ENCODE results near the gene CNTNAP2. TPM values are rescaled to one million over a fixed set of nuclear protein-coding genes. Genes with fewer than 3 reads are reported as not detected.

CNTNAP2 gene
- total RNA-seq, 1 donor, result 1.0 TPM

GRCh38 chr7:147658392-147658967, 1541.9 kb downstream of the CNTNAP2 start:
- Histone ChIP-seq H3K4me3 (ENCODE audit: low read length) (no peak overlapping the region), H3K27me3 (ENCODE audit: insufficient read depth, low read length) (no peaks in the 10 kb centered on the region), H3K9me3 (ENCODE audit: low read depth, low read length) (peaks cover 4% of the 10 kb centered on the region), H3K4me1 (ENCODE audit: insufficient read depth, low read length) (no peaks in the 10 kb centered on the region)

DNA sequence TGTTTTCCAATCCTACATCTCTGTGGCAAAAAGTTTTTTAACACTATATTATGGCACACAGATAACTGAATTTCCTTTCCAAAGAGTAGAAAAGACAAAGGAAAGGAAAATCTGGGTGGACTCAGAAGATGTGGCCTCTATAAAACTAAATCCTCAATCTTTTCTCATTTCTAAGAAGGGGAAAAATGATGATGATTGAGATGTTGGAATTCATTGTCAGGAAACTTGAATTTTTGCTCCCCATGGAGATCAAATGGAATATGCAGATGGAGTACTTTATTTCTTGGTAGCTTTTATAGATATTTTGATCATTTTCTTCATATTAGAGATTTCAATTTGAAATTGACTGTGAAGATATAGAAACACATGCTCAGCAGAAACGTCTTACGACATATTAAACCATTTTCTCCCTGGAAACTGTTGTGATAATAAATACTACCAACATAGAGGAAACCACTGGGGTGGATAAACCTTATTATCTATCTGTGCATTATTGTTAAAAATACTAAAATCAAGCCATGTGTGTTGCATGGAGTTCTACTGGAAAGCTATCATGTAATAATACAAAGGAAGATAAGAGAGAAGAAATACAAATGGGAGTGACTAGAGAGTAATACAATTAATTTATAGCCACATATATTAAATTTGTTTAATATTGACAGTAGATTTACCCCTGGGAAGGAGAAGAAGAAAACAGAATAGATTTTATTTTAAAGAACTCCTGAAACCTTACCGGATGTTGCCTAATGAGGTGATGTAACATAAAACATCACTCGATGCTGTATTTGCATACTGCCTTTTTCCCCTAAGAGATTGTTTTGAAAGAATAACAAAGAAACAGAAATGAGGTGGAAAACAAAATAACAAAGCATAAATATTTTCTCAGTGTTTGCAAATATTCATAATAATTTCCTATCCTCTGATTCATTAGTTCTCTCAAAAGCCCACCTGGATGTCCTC, 1542.7 kb downstream of the CNTNAP2 start:
- H3K9me3 ChIP-seq (ENCODE audit: low read depth, low read length), result peaks cover 4% of the 10 kb centered on the region
- no peaks in the 10 kb centered on the region for H3K27me3 ChIP-seq (ENCODE audit: insufficient read depth, low read length)
- no peaks in the 10 kb centered on the region for H3K4me1 ChIP-seq (ENCODE audit: insufficient read depth, low read length)
- no peak overlapping the region for H3K4me3 ChIP-seq (ENCODE audit: low read length)

- H3K27me3 ChIP-seq (ENCODE audit: insufficient read depth, low read length), result no peaks in the 10 kb centered on the region
- H3K9me3 ChIP-seq (ENCODE audit: low read depth, low read length), result no peaks in the 10 kb centered on the region
- no peaks in the 10 kb centered on the region for H3K4me1 ChIP-seq (ENCODE audit: insufficient read depth, low read length)
- H3K4me3 ChIP-seq (ENCODE audit: low read length), result no peak overlapping the region
These were observed 1547.9 kb downstream of the CNTNAP2 start for GRCh38 chr7:147664541-147664940.

GRCh38 chr7:147670759-147671158, 1554.2 kb downstream of the CNTNAP2 start:
- H3K9me3 ChIP-seq (ENCODE audit: low read depth, low read length), result no peaks in the 10 kb centered on the region

GRCh38 chr7:147674705-147675104, 1558.1 kb downstream of the CNTNAP2 start:
- Histone ChIP-seq H3K27me3 (ENCODE audit: insufficient read depth, low read length) (no peaks in the 10 kb centered on the region), H3K9me3 (ENCODE audit: low read depth, low read length) (no peaks in the 10 kb centered on the region), H3K4me3 (ENCODE audit: low read length) (no peak overlapping the region), H3K4me1 (ENCODE audit: insufficient read depth, low read length) (no peaks in the 10 kb centered on the region)

More at GRCh38 chr7:147670759-147671158, 1554.2 kb downstream of the CNTNAP2 start:
- H3K27me3 ChIP-seq (ENCODE audit: insufficient read depth, low read length), result no peaks in the 10 kb centered on the region
- H3K4me3 ChIP-seq (ENCODE audit: low read length), result no peak overlapping the region
- H3K4me1 ChIP-seq (ENCODE audit: insufficient read depth, low read length), result no peaks in the 10 kb centered on the region

GRCh38 chr7:147678943-147679342, 1562.3 kb downstream of the CNTNAP2 start:
- H3K27me3 ChIP-seq (ENCODE audit: insufficient read depth, low read length), result no peaks in the 10 kb centered on the region
- H3K4me3 ChIP-seq (ENCODE audit: low read length), result no peak overlapping the region
- H3K4me1 ChIP-seq (ENCODE audit: insufficient read depth, low read length), result no peaks in the 10 kb centered on the region
- no peaks in the 10 kb centered on the region for H3K9me3 ChIP-seq (ENCODE audit: low read depth, low read length)

- H3K9me3 ChIP-seq (ENCODE audit: low read depth, low read length), result no peaks in the 10 kb centered on the region
- H3K4me1 ChIP-seq (ENCODE audit: insufficient read depth, low read length), result no peaks in the 10 kb centered on the region
- no peaks in the 10 kb centered on the region for H3K27me3 ChIP-seq (ENCODE audit: insufficient read depth, low read length)
- no peak overlapping the region for H3K4me3 ChIP-seq (ENCODE audit: low read length)
These were observed 1564.9 kb downstream of the CNTNAP2 start for GRCh38 chr7:147681530-147681929.

- Histone ChIP-seq H3K4me3 (ENCODE audit: low read length) (no peak overlapping the region), H3K4me1 (ENCODE audit: insufficient read depth, low read length) (no peaks in the 10 kb centered on the region), H3K27me3 (ENCODE audit: insufficient read depth, low read length) (no peaks in the 10 kb centered on the region), H3K9me3 (ENCODE audit: low read depth, low read length) (no peaks in the 10 kb centered on the region)
These were observed 1584.1 kb downstream of the CNTNAP2 start for GRCh38 chr7:147700702-147701101.

DNA sequence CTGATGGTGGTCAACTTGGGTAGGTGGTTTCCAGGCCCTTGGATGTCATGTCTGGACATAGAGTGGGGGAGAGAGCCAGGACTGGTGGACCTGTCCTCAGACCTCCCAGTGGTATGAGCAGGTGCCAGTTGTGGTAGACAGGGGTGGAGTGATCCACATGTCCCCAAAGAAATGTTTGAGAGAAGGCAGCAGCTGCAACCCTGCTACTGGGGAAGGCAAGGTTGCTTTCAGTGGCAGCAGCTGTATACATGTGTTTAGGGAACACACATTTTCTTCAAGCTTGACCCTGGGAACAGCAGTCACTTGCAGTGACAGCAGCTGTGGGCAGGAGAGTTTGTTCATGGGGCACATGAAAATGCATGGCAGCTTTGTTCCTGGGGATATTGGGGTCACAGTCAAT, 1591.3 kb downstream of the CNTNAP2 start:
- Histone ChIP-seq H3K9me3 (ENCODE audit: low read depth, low read length) (peaks cover 15% of the 10 kb centered on the region), H3K4me1 (ENCODE audit: insufficient read depth, low read length) (no peaks in the 10 kb centered on the region), H3K27me3 (ENCODE audit: insufficient read depth, low read length) (no peaks in the 10 kb centered on the region), H3K4me3 (ENCODE audit: low read length) (no peak overlapping the region)

- Histone ChIP-seq H3K9me3 (ENCODE audit: low read depth, low read length) (peaks cover 15% of the 10 kb centered on the region), H3K4me3 (ENCODE audit: low read length) (no peak overlapping the region), H3K27me3 (ENCODE audit: insufficient read depth, low read length) (no peaks in the 10 kb centered on the region), H3K4me1 (ENCODE audit: insufficient read depth, low read length) (no peaks in the 10 kb centered on the region)
These were observed 1592.3 kb downstream of the CNTNAP2 start for GRCh38 chr7:147708871-147709270.

GRCh38 chr7:147711447-147711846, 1594.8 kb downstream of the CNTNAP2 start:
- no peak overlapping the region for H3K4me3 ChIP-seq (ENCODE audit: low read length)
- H3K4me1 ChIP-seq (ENCODE audit: insufficient read depth, low read length), result no peaks in the 10 kb centered on the region
- peaks cover 11% of the 10 kb centered on the region for H3K9me3 ChIP-seq (ENCODE audit: low read depth, low read length)
- no peaks in the 10 kb centered on the region for H3K27me3 ChIP-seq (ENCODE audit: insufficient read depth, low read length)

- Histone ChIP-seq H3K9me3 (ENCODE audit: low read depth, low read length) (no peaks in the 10 kb centered on the region), H3K4me1 (ENCODE audit: insufficient read depth, low read length) (no peaks in the 10 kb centered on the region), H3K27me3 (ENCODE audit: insufficient read depth, low read length) (no peaks in the 10 kb centered on the region), H3K4me3 (ENCODE audit: low read length) (no peak overlapping the region)
These were observed 1605.6 kb downstream of the CNTNAP2 start for GRCh38 chr7:147721962-147722830.

GRCh38 chr7:147723536-147723935, 1606.9 kb downstream of the CNTNAP2 start:
- no peaks in the 10 kb centered on the region for H3K9me3 ChIP-seq (ENCODE audit: low read depth, low read length)
- no peak overlapping the region for H3K4me3 ChIP-seq (ENCODE audit: low read length)
- no peaks in the 10 kb centered on the region for H3K27me3 ChIP-seq (ENCODE audit: insufficient read depth, low read length)
- no peaks in the 10 kb centered on the region for H3K4me1 ChIP-seq (ENCODE audit: insufficient read depth, low read length)

- Histone ChIP-seq H3K9me3 (ENCODE audit: low read depth, low read length) (peaks cover 8% of the 10 kb centered on the region), H3K4me3 (ENCODE audit: low read length) (no peak overlapping the region), H3K4me1 (ENCODE audit: insufficient read depth, low read length) (no peaks in the 10 kb centered on the region), H3K27me3 (ENCODE audit: insufficient read depth, low read length) (no peaks in the 10 kb centered on the region)
These were observed 1614.7 kb downstream of the CNTNAP2 start for GRCh38 chr7:147731311-147731710.
